ENCODE data around the gene MAML2.

DNA sequence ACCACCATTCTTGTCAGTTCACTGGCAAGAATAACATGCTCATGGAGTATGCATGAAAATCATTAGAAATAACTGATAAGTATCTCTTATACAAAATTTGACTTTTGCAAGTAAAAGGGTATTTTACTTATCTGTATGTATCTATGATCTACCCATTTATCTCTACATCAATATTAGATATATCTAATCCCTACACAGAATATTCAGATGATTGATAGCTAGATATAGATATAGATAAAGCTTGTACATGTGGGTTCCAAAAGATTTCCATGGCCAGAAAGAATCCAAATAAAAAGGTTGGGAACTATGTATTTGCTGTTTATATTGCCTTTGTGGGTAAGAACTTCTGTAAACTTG is 185.5 kb downstream of the MAML2 start:
- TF ChIP-seq, protein P1, sequence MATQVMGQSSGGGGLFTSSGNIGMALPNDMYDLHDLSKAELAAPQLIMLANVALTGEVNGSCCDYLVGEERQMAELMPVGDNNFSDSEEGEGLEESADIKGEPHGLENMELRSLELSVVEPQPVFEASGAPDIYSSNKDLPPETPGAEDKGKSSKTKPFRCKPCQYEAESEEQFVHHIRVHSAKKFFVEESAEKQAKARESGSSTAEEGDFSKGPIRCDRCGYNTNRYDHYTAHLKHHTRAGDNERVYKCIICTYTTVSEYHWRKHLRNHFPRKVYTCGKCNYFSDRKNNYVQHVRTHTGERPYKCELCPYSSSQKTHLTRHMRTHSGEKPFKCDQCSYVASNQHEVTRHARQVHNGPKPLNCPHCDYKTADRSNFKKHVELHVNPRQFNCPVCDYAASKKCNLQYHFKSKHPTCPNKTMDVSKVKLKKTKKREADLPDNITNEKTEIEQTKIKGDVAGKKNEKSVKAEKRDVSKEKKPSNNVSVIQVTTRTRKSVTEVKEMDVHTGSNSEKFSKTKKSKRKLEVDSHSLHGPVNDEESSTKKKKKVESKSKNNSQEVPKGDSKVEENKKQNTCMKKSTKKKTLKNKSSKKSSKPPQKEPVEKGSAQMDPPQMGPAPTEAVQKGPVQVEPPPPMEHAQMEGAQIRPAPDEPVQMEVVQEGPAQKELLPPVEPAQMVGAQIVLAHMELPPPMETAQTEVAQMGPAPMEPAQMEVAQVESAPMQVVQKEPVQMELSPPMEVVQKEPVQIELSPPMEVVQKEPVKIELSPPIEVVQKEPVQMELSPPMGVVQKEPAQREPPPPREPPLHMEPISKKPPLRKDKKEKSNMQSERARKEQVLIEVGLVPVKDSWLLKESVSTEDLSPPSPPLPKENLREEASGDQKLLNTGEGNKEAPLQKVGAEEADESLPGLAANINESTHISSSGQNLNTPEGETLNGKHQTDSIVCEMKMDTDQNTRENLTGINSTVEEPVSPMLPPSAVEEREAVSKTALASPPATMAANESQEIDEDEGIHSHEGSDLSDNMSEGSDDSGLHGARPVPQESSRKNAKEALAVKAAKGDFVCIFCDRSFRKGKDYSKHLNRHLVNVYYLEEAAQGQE (IDR thresholded peaks at IDR 0.05; ENCODE audit: insufficient replicate concordance, low read depth): no peak
- TF ChIP-seq SPI1 (IDR thresholded peaks at IDR 0.05; ENCODE audit: borderline replicate concordance, low read depth): no peak
- TF ChIP-seq, protein P2, sequence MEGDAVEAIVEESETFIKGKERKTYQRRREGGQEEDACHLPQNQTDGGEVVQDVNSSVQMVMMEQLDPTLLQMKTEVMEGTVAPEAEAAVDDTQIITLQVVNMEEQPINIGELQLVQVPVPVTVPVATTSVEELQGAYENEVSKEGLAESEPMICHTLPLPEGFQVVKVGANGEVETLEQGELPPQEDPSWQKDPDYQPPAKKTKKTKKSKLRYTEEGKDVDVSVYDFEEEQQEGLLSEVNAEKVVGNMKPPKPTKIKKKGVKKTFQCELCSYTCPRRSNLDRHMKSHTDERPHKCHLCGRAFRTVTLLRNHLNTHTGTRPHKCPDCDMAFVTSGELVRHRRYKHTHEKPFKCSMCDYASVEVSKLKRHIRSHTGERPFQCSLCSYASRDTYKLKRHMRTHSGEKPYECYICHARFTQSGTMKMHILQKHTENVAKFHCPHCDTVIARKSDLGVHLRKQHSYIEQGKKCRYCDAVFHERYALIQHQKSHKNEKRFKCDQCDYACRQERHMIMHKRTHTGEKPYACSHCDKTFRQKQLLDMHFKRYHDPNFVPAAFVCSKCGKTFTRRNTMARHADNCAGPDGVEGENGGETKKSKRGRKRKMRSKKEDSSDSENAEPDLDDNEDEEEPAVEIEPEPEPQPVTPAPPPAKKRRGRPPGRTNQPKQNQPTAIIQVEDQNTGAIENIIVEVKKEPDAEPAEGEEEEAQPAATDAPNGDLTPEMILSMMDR (IDR thresholded peaks at IDR 0.05; ENCODE audit: insufficient read depth, low read length): no peak

Data from HL-60 (cell line).